K562 (cell line): ENCODE measurements around the gene AFF3. TPM values are rescaled to one million over a fixed set of nuclear protein-coding genes. Genes with fewer than 3 reads are reported as not detected.

Source experiments
- BHLHE40 ChIP-seq: IDR thresholded peaks from 2 replicates; pipeline ENCODE4 v1.6.1; 2011; ENCODE audit warnings: low read length, improper control_type of control experiment
- CBX3 ChIP-seq, 2 experiments: IDR thresholded peaks; 1 replicate in 1 of 2; 2 replicates in 1 of 2; pipeline ENCODE4 v1.6.1; 2012; ENCODE audit warnings: inconsistent platforms in 2 of 2, low read length in 2 of 2, borderline replicate concordance in 1 of 2, control low read depth in 1 of 2
- CHD7 ChIP-seq: fragments of 200-600 bp; sonication (generic); IDR thresholded peaks from one replicate; pipeline ENCODE4 v1.6.1; 2012; ENCODE audit warnings: mild to moderate bottlenecking, low read depth, low read length, inconsistent platforms
- HDAC3 ChIP-seq: fragments of 450-650 bp; IDR thresholded peaks from 2 replicates; pipeline ENCODE4 v1.6.1; 2018; ENCODE audit warnings: borderline replicate concordance, mild to moderate bottlenecking, moderate library complexity; ENCODE audit not compliant: partially characterized antibody
- JUNB ChIP-seq: fragments of 450-650 bp; formaldehyde crosslinking; conservative IDR thresholded peaks from 2 replicates; pipeline ENCODE4 v1.4.0; 2020; ENCODE audit warnings: mild to moderate bottlenecking
- LCOR ChIP-seq: sonication (generic); formaldehyde crosslinking; IDR thresholded peaks from 2 replicates; pipeline ENCODE4 v1.8.0; 2022; ENCODE audit warnings: mild to moderate bottlenecking, missing genetic modification reagents
- POLR2H ChIP-seq: IDR thresholded peaks from 2 replicates; pipeline ENCODE4 v1.6.1; 2016; ENCODE audit warnings: missing genetic modification characterization, low read depth, mild to moderate bottlenecking, control low read depth, missing compliant biosample characterization, moderate library complexity
- SMAD2 ChIP-seq: fragments of 150-350 bp; IDR thresholded peaks from 2 replicates; pipeline ENCODE4 v1.6.1; 2014; ENCODE audit warnings: low read depth, mild to moderate bottlenecking, low read length
- TBL1XR1 ChIP-seq, 2 experiments: IDR thresholded peaks; 2 replicates each; pipeline ENCODE4 v1.6.1; 2012; ENCODE audit warnings: improper control_type of control experiment in 2 of 2, low read length in 2 of 2, mild to moderate bottlenecking in 1 of 2
- TCFL5 ChIP-seq: fragments of 250-450 bp; sonication (Bioruptor Pico); conservative IDR thresholded peaks from 2 replicates; pipeline ENCODE4 v1.6.1; 2021; ENCODE audit warnings: mild to moderate bottlenecking, moderate library complexity, matching md5 sums
- ZNF717 ChIP-seq: fragments of 250-450 bp; sonication (Bioruptor Pico); IDR thresholded peaks from 2 replicates; pipeline ENCODE4 v1.5.0; 2021
- polyA plus RNA-seq, 8 experiments: library from polyadenylated mRNA; depleted of rRNA in 4 of 8; stranded (reverse) in 5 of 8; unstranded in 3 of 8; fragments of >200 nt; fragmentation: Nextera tagmentation in 2 of 8; fragmentation: Illumina TruSeq in 1 of 8; extraction: Ambion mirVana in 2 of 8; extraction: Trizol in 1 of 8; gene quantifications; 2 replicates each; pipeline versions ENCODE4 v1.2.1 to v1.2.3, GENCODE V29; 2011 to 2014; ENCODE audit warnings: inconsistent platforms in 1 of 8, missing spikeins in 1 of 8
- total RNA-seq, 7 experiments: library from RNA; depleted of rRNA in 6 of 7; stranded (reverse); fragments of >200 nt in 6 of 7; fragmentation: Illumina TruSeq in 2 of 7; extraction: Trizol in 2 of 7; gene quantifications; 2 replicates each; pipeline versions ENCODE4 v1.2.1 to v1.2.3, GENCODE V29; 2011 to 2021; ENCODE audit warnings: low replicate concordance in 1 of 7

AFF3 gene
- total and polyA plus RNA-seq, 9 of the 15 experiments (the other 6 are each of a cell fraction or from before 2014, with no cell fraction given) = 0.02 to 0.11 TPM; not detected in 7

GRCh38 chr2:99898336-99899048, 243.9 kb downstream of the AFF3 start (continued):
- TF ChIP-seq CHD7 (no peak), JUNB (CRISPR knock-in tag) (no peak), HDAC3 (no peak), TCFL5 (CRISPR knock-in tag) (no peak), POLR2H (tag) (no peak), TBL1XR1 (IDR thresholded peaks at IDR 0.05; ENCODE audit: low read length in 2 of 2) (no peak), BHLHE40 (no peak), CBX3 (IDR thresholded peaks at IDR 0.05; ENCODE audit: borderline replicate concordance in 1 of 2, low read length in 2 of 2) (no peak), ZNF717 (CRISPR knock-in tag) (no peak), SMAD2 (no peak), LCOR (CRISPR knock-in tag) (no peak)
